GM19463 (cell line): ENCODE data around the gene LAMP5.

ENCODE experiments used
- ATAC-seq: cut with Tn5 transposase; IDR thresholded peaks from one replicate; pipeline ENCODE4 v1.9.1; 2021; ENCODE audit warnings: mild to moderate bottlenecking, moderate library complexity; ENCODE audit not compliant: unreplicated experiment

Gene LAMP5

GRCh38 chr20:9499126-9499899, 15.1 kb upstream of the LAMP5 start:
- no peak for ATAC-seq

DNA sequence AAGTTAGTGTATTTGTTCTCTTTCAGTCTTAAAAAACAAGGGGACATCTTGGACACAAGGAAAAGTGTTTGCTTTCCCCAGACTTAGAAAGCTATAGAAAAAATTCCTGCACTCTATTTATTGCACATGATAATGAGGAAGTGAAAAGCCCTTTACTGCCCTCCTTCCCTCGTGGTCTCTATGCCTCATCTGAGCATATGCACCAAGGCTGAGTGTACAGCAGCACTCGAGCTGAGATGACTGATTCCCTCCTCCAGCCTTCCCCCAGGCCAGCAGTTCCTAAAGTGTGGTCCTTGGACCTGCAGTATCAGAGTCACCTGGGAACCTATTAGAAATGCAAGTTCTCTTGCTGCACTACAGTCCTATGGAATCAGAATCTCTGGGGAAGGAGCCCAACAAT, 14.3 kb upstream of the LAMP5 start:
- ATAC-seq = no peak

DNA sequence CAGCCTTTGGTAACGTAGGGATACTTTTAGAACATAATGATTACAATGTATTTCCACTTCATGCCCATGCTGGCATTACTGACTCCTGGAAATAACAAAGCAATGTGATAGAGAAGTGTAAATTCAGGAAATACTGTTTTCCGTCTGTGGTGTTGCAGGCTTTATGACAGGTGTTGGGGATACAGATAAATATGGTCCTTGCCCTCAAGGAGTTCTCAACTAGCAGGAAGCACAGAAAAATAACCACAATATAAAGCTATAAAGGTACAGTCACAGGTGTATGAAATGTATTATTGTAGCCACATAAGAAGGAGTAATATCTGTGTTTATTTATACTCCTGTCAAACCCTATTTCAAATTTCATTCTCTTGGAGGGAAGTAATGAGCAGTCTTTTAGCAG, 12.9 kb upstream of the LAMP5 start:
- no peak for ATAC-seq

DNA sequence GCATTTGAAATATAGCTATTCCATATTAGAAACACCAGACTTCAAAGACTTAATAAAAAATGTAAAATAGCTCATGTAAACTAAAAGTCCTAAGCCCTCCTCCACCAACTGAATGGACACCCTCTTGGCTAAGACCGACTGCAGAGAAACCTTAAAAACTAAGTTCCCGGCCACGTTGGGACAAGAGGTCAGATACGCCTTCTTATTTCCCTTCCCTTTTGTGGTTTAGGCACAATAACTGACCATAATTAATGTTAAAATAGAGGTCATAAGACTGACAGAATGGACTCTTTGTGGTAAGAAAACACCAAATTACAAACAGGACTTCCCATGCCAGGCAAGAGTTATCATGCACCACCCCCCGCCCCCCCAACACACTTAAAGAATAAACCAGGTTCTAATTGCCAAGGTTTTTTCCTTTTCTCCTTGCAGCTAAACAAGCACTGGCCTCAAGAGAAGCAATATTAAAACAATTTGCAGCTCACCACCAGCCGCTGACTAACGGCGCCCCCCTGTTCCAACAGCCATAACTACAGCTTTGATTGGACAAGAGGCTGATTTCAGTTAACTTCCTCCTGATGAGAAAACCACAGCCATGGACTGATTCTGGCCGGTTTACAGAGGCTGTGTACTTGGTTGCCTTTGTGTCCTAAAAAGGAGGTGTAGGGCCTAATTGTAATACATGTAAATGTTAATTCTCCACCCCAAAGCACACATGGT, 10.7 kb upstream of the LAMP5 start:
- no peak for ATAC-seq

- ATAC-seq = no peak
Measured at GRCh38 chr20:9506280-9506821, 8.0 kb upstream of the LAMP5 start.

DNA sequence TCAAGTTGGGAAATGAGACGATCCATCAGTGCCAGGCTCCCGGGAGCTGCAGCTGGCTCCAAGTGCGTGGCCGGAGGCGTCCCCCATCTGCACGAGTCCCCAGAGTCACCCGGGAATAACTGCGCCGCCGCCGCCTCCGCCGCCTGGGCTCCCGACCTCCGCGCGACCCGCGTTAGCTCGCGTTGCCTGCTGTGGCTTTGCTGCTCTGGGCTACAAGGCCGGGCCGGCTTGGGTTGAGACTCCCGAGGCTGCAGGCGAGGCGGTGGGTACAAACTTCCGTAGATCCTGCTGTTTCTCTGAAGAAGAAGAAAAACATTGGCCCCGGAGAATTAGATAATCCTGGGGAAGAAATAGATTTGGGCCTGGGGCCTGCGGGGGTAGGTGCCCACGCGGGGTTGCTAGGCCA, 7.4 kb upstream of the LAMP5 start:
- no peak for ATAC-seq

DNA sequence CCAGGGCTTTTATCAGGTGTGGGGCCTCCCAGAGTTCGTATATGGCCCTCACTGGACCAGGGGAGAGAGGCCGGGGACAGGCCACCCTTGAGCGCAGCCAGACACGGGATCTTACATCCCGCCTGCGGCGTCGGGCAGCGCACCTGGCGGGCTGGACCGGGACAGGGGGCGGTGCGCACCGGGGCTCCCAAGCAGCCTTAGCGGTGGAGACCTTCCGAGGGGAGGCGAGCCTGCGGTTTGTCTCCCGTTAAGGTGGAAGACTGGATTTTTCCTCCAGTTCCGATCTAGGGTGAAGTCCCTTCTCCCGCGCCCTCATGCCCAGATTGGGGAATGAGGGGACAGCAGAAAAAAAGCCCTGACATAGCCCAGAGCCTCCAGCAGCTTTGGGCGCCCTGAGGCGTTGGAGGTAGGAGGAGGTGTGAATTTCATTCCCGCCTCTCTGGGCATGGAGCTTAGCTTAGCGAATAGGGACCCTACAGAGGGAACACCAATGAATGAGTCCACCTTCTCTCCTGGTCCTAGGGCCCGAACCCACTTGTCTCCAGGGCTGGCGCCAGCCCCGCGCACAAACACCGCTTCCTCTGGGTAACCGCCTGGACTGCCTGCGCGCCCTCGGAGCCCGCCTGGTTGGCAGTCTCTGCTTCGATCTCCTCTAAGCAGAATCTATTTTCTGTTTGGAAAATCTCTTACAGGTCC, 6.7 kb upstream of the LAMP5 start:
- no peak for ATAC-seq

GRCh38 chr20:9508240-9508661, 6.1 kb upstream of the LAMP5 start:
- ATAC-seq = no peak

DNA sequence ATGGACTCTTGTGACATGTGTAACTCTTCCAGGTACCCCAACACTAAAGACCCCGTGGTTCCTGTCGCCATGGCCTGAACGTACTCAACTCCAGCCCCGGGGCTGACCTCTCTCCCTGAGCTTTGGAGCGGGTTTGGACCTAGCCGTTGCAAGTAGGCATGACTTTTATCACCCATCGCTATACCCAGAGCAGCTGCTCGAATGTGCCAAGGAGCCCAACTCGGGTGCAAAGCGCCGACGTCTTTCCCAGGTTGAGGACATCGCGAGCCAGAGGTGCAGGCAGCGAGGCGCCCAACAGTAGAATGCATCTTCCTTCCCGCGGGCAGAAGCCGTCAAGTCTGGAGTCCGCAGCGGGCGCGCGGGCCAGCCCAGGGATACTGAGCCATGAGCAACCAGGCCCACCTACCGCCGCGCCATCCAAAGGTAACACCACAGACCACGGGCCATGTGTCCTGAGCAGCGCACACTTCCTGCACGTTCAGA, 5.7 kb upstream of the LAMP5 start:
- no peak for ATAC-seq

GRCh38 chr20:9509246-9509645, 5.1 kb upstream of the LAMP5 start:
- ATAC-seq = no peak

- no peak for ATAC-seq
Measured at GRCh38 chr20:9510911-9511310, 3.5 kb upstream of the LAMP5 start.

GRCh38 chr20:9514072-9514460, 324 bp upstream of the LAMP5 start:
- no peak for ATAC-seq

DNA sequence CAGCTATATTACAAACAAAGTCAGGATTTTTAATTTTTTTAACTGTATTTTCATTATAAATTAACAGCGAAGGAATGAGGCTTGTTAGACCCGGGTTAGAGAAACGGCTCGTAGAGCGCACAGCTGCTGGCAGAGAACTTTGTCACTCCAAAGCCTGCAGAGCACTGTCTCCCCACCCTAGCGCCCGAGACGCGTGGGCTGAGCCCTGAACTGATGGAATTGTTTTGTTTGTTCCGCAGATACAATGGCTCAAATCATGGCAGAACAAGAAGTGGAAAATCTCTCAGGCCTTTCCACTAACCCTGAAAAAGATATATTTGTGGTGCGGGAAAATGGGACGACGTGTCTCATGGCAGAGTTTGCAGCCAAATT, 810 bp downstream of the LAMP5 start:
- no peak for ATAC-seq

DNA sequence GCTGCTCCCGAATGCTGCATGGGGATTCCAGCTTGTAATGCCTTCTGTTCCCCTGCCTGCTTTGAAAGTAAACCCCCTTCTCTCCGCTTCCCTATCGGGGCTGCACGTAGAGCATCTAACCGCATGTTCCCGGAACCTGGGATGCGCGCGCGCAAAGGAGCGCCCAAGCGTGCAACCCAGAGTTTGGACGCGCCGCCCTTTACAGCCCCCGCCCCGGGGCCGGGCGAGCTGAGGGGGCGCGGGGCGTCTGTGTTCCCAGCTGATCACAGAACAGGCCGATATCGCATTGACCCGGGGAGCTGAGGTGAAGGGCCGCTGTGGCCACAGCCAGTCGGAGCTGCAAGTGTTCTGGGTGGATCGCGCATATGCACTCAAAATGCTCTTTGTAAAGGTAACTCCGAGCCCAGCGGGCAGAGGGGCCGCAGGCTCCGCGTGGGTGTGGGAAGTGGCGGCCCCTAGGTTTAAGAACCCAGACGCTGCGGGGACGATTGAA, 1.4 kb downstream of the LAMP5 start:
- ATAC-seq = no peak

DNA sequence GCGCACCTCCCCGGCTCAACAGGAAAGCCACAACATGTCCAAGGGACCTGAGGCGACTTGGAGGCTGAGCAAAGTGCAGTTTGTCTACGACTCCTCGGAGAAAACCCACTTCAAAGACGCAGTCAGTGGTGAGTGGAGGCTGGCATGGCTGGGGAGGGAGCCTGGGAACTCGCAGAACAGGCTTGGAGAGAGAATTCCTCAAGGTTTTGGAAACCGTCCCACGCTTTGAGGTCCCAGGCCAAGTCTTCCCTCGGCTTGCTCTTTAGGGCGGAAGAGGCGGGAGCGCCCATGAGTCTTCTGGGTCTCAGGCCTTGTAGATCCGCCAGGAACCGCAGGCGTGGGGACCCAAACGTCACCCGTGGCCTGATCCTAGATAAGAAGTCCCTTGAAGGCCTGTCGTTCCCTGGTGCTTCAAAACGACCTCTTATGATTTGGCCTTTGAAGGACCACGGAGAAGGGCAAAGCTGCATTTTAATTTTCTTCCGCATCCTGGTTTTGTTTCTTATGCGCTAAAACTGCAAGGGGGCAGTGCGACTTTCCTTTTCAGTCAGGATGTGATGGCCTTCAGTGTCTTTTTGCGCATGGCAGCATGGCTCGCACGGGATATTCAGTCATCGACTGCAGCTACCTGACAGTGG, 2.0 kb downstream of the LAMP5 start:
- no peak for ATAC-seq

GRCh38 chr20:9517297-9518162, 3.1 kb downstream of the LAMP5 start:
- ATAC-seq = no peak

DNA sequence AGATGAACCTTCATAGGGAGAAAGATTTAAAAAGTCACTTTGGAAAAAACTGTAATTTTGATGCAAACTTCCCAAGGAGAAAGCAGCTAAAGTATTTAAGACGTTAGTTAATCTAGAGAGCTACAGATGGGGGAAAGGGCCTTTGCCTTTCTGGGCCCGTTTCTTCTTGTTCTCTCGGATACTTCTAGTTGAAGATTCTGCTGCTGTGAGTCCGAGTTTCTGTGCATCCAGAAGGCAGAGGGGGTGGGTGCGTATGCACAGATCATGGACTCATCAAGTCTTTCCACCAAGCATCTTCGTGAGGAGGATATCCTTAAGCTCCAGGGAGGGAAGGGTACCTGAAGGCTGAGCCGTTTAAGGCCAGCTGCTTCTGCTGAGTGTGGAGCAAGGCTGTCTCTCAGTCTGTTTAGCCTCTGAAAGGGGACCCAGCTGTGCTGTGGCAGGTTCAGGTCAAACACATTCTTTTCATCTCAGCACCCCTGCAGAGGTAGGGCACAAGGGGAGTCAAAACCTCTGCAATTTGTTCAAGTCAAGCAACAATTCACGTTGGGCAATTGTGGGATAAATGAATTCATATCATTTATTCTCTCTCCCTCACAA, 4.3 kb downstream of the LAMP5 start:
- no peak for ATAC-seq

DNA sequence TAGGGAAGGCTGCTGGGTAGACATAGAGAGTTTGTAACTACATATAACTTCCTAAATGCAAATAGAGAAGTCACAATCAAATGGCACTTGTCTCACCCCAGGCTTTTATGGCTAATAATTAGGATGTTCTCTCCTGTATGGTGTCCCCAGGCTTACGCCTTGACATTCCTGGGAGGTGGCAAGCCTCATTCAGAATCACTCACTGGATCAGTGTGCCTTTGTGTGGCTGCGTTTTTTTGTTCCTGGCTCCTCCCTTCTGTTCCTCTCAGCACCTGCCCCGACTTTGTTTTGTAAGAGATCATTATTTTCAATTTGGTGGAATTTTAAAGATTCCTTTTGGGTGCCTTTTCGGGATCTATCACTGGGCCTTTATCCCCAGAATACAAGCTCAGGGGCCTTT, 5.7 kb downstream of the LAMP5 start:
- ATAC-seq = no peak

DNA sequence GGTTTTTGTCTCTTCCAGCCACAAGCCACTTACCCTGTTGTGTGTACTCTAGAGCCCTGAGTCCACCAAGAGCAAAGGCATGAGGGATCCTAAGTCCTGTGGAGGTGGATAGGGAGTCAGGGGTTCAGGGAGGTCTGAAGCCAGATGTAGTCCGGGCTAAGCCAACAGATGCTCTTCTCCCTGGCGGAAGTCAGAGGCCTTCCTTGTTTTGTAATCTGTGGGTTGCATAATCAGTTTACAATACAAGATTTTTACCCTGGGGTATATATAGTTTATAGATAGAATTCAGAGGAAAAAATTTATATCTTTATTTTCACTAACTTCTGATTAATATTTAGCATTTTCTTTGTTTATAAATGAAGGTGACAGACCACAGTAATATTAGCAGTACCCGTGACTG, 9.2 kb downstream of the LAMP5 start:
- ATAC-seq = no peak

DNA sequence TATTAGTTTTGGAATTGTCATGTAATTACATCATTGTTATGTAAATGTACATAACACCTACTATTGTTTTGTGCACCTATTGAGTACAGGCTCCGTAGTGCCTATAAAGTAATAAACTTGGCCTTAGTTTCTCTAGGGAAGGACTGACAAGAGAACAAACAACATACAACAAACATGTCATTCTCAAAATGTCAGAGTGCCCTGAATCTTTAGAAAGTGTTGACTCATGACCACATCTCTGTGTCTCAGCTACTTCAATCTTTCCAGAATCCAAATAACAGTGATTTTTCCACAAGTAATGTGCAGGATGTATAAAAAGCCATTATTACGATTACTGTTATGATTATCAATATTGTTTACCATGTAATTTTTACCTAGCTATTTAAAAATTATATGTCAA, 17.2 kb downstream of the LAMP5 start:
- no peak for ATAC-seq
